SW 1271 (cell line): ENCODE data around the gene SCD5.

ENCODE experiments used
- DNase-seq, 2 experiments: peaks; one replicate each; lab custom pipeline; 2025; lab: John Stamatoyannopoulos, UW

The SCD5 gene

DNA sequence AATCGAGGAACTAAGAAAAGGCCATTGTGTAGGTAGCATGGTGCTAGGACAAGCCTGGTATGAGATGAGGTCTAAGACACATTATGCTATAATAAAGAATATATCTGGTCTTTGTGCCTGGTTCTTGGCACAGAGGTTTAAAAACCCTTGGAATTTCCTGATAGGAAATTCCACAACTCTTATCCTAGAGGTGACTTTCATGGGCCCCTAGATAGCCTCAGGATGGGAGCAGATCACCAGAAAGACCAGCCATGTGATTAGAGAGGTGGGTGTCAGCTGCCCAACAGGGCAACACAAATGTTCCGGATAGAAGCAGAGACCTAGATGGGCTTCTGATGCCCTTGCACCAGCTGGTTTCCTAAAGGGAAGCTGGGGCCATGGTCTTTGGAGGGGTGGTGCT lies 107.2 kb downstream of the SCD5 start:
- DNase-seq, result no peak

DNA sequence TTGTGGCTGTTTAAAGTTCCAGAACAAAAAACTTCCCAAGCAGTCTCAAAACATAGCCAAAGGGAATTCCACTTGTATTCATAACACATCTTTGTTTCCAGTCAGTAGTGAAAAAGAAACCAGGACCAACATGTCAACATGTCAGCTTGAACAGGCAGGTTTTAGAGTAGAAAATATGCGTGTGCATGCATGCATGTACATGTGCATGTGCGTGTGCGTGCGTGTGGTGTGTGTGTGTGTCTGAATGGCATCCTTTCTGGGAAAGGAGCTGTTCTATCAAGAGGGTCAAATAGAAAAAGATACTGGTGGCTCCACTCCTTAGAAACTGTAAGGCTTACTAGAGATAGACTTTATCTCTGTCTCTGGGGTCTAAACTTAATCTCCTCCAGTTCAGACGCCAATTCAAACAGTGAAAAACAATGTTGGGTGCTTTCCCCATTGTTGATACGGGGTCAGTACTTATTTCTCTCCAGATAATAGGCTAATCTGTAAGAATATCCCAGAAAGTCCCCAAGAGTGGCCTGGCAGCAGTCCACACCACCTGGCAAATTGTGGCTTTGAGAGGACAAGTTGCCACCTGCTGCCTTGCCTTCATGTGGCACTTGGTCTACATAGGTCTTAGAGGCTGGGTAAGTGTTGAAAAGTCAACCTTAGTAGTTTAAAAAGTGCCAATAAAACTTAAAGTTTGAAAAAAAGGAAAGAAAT lies 110.4 kb downstream of the SCD5 start:
- DNase-seq, result no peak

GRCh38 chr4:82687531-82687930 lies 111.1 kb downstream of the SCD5 start:
- DNase-seq, result no peak

GRCh38 chr4:82681754-82682153 lies 116.8 kb downstream of the SCD5 start:
- DNase-seq, result no peak

DNA sequence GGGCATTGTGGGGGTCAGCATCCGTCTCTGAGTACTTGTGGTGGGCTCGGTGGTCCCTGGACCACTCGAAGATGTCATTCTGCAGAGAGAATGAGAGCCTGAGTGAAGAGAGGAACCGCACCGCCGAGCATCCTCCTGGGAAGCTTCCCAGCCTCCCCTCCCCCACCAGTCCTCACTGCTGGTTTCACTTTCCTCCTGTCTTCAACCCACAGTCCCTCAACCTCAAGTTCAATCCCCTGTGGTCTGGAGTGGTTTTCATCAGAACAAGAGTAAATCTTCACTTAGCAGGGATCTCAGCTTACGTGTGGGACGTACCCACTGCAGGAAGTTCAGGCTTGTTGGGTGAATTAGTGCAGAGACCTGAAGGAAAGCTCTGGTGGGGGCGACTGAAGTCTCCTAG lies 117.8 kb downstream of the SCD5 start:
- DNase-seq, result no peak

GRCh38 chr4:82679531-82679930 lies 119.1 kb downstream of the SCD5 start:
- DNase-seq, result no peak

GRCh38 chr4:82678051-82678450 lies 120.5 kb downstream of the SCD5 start:
- no peak for DNase-seq

GRCh38 chr4:82677327-82677726 lies 121.3 kb downstream of the SCD5 start:
- DNase-seq, result no peak

GRCh38 chr4:82667761-82668480 lies 130.7 kb downstream of the SCD5 start:
- no peak for DNase-seq

DNA sequence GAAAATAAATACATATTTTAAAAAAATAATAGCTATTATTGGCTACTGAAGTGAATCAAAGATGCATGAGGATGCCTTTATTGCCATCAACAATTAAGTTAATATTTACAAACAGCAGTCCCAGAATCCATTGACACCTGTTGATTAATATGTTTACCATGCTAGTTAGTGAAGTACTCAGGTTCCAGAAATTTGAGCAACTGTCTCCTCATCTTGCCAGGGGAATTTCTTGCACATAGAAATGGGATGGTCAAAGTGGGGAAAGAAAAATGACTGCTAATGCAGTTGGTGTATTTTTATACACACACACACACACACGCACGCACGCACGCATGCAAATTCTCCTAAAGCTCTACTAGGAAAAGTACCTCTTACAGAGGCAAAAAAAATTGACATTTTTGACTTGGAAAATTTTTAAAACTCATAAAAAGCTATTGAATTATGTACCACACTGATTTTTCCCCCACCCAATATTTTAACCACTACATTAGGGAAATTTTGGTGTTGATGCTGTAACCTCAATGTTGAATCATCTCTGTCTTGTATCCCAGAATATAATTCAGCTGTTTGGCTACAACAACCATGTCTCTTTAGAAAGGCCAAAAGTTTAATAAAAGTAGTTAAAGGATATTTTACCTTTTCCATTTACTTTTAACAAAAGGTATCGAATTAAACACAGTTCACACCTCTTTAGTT lies 131.5 kb downstream of the SCD5 start:
- DNase-seq, result no peak

DNA sequence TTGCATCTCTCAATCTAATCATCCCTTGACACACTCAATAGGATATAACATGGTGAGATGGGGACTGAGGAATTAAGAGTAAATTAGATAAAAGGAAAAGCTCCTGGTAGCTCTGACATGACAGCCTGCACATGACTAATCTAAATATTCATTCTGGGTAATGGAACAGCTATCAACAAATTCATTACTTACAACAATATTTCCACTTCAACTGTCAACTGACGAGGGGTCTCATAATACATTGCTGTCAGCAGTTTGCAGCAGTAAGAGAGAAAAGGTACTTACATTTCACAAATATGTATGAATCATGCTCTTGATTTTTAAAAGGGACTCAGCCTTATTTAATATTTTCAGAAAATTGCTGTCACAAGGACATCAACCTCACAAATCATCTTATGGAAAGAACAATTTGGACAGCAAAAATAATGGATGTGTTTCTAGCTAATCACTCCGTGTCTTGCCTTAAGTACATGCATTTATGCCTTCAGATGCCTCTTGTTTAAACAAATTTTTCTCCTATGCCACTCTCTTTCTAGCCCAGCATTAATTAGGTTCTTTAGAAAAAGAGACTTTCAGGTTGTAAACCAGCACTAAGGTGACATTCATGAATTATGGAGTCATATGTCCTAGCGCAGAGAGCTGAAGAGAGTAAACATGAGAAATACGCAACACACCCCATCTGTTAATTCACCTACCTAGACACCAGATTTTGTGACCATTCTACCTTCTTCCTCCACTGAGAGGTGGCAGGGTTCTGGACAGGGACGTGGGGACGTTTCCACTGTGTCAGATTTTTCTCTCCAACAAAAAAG lies 137.2 kb downstream of the SCD5 start:
- DNase-seq, result no peak

DNA sequence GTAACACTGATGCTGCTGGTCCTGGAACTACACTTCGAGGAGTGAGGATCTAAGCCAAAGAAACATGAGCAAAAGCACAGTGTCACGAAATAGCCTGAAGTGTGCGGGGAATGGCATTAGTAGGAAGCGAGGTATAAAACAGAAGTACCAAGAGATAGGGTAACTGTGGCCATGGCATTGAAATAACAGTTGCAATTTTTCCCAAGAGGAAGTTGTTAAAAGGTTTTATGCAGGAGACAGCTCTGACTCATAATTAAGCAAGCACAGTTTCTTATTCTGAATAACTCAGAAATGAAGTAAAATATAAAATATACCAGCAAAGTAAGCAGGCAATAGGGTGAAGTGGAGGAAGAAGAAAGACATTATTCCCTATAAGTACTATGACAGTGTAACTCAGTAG lies 146.5 kb downstream of the SCD5 start:
- no peak for DNase-seq

DNA sequence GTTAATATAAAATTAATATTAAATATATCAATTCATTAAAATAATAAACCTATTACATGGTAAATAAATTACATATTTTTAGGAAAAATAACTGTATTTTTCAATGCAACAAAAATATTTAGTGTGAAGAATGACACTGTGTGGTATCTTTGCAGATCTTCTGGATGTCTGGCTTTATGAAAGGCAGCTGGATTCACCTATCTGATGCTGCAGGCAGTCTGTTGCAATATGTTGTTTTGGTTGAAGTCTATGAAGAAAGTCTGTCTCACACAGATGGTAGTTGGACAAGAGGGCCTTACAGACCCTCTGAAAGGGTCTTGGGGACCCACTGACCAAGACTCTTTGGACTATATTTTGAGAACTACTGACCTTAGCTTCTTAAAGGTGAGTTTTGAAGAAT lies 147.7 kb downstream of the SCD5 start:
- no peak for DNase-seq

- DNase-seq, result no peak
These were observed 150.2 kb downstream of the SCD5 start for GRCh38 chr4:82648356-82648755.

DNA sequence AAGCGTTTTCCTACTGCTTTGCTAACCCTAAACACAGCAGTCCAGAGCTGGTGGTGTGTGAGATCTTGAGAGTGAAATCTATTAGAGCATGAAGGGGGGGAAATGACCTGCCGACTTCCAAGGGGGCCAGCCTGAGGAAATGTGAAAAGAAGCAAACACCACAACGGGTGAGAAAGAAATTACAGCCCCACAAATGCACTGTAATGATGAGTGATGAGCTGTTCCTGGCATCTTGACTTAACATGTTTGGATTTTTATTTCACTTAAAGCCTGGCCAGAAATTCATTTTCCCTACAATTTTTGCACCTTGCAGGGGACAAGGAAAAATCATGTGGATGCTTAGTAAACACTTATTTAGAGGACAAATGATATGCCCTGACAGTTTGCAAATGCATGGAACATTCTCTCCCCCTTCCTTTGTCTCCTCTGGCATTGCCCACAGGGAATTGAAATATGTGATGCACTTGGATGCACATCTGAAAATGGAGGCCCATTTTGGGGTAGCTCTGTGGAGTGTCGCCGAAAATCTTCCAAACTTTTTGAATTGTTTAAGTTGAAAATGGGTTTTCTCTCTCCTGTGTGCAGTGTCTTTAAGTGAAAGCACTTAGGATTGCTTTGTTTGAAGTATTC lies 152.5 kb downstream of the SCD5 start:
- no peak for DNase-seq

DNA sequence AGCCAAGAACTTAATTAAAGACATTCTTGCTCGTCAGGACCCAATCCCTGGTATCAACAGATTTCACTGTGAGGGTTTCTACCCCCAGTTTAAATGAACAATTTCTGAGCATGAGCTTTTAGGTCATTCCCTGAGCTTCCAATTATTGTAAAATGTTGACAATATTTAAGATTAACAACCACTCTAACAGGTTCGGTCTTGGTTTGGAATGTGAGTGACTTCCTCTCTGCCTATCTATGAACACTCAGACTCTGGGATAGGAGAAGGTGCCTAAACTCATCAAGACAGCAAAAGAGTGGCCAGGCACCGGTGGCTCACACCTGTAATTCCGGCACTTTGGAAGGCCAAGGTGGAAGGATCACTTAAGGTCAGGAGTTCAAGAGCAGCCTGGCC lies 153.9 kb downstream of the SCD5 start:
- no peak for DNase-seq

DNA sequence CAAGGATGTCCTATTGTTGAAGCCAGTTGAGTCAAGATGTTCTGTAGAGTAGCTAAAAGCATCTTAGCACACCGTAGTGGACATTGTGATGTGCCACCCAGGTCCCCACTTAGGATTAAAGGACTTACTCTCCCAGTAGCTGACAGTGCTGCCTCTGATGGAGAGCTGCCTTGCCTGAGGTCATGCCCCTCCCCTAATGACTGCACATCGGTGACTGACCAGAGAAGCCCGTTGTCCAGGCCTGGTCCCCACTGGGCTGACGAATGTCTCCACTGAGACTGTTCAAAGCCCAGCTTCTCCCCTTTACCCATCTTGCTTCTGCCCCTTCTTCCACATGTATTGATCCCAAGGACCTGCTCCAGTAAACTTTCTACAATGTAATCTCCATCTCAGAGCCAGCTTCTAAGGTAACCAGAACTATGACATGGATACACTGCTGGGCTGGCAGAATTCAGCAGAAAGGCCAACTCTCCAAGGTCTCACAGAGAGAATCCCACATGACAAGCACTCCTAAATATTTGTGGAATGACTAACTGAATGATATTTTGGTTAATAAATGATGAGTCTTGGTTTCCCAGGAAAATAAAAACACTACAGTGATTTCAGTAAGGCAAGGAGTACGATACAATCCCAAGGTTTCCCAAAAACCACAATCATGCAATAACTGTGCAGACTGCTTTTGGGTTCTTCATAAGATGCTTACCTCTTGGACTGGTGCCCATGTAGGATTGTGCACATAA lies 154.4 kb downstream of the SCD5 start:
- no peak for DNase-seq

DNA sequence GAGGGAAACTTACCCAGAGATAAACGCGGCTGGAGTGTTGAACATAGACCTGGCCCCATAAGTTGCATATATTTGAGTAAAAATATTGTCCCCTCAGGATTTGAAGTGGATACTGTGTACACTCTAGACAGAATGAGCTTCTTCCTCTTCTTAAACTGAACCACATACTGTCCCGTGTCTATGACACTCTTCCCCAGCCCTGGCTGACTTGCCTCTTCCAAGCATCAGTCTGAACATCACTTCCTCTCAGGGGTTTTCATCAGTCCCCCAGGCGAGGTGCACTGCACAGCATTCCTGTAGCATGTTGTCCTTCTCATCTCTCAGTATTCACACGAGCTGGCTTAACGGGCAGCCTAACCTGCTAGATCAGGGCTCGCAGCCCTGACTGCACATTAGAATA lies 156.3 kb downstream of the SCD5 start:
- DNase-seq, result no peak

DNA sequence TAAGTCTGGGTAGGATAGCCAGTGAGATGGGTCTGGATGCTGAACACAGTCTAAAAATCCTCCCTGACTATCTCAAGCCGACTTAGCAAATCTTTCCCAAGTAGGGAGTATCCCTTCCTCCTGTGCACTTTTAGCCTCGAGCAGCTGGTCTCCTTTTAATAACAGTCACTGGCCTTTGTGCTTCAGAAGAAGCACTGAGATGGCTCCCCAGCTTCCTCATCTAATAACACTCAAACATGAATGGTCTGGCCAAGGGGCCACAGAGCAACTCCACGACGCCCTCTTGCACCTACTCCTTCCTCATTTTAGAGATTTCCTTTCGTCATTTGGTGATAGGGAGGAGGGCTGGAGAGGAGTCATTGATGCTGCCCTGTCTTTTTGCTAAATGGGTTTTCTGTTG lies 158.1 kb downstream of the SCD5 start:
- DNase-seq, result no peak

DNA sequence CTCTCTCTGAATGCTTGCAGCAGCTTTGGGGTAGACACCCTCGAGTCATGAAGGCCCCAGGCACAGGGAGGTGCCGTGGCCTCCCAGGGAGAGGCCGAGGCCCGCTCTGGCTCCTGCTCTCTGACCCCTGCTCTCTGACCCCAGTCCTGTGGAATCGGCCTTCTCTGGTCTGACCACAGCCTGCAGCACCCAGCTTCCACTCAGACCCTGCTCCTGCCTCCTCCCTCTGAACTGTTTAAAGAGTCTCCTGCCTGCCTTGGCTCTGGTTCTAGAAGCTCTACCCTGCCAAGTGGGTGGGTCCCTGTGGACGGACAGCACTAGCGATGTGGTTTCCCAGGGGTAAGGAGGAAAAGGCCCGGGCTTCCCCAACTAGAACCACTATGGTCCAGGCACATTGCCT lies 158.6 kb downstream of the SCD5 start:
- DNase-seq, result no peak

GRCh38 chr4:82638479-82638878 lies 160.1 kb downstream of the SCD5 start:
- DNase-seq, result no peak
